Esophagus squamous epithelium (tissue), 5 donors: ENCODE results near the gene BHLHA15. TPM values are rescaled to one million over a fixed set of nuclear protein-coding genes. Genes with fewer than 3 reads are reported as not detected.

Source experiments
- DNase-seq: peaks from one replicate; lab custom pipeline; 2025; lab: John Stamatoyannopoulos, UW
- H3K27ac ChIP-seq, 4 donors: fragments of 200-600 bp; sonication (generic); one replicate each; pipeline ENCODE4 v1.5.1; 2016 to 2019; ENCODE audit warnings: mild to moderate bottlenecking in 1 of 4
- H3K27me3 ChIP-seq, 4 donors: fragments of 200-600 bp; sonication (generic); 1 replicate in 3 of 4; 2 replicates in 1 of 4; pipeline versions ENCODE4 v1.5.1 to v1.6.0; 2017 to 2021; ENCODE audit warnings: antibody characterized with exemption in 1 of 4
- H3K36me3 ChIP-seq, 3 donors: fragments of 200-600 bp; sonication (generic); one replicate each; pipeline ENCODE4 v1.5.1; 2016 to 2019
- H3K4me1 ChIP-seq, 3 donors: fragments of 200-600 bp; sonication (generic); one replicate each; pipeline ENCODE4 v1.5.1; 2017 to 2019
- H3K4me3 ChIP-seq, 4 donors: fragments of 200-600 bp; sonication (generic); 1 replicate in 3 of 4; 2 replicates in 1 of 4; pipeline ENCODE4 v1.5.1; 2016 to 2019; ENCODE audit warnings: mild to moderate bottlenecking in 2 of 4, moderate library complexity in 1 of 4
- H3K9me3 ChIP-seq, 3 donors: fragments of 200-600 bp; sonication (generic); one replicate each; pipeline ENCODE4 v1.5.1; 2016 to 2019
- POLR2A ChIP-seq, 4 donors: fragments of 450-650 bp; IDR thresholded peaks; one replicate each; pipeline ENCODE4 v1.6.1; 2017; ENCODE audit warnings: antibody characterized with exemption in 4 of 4, mild to moderate bottlenecking in 4 of 4, moderate library complexity in 3 of 4
- WGBS, 2 donors: methylation state at CpG; one replicate each; pipeline ENCODE4 v1.1.5; 2018; 5-methylcytosine and 5-hydroxymethylcytosine counted together
- intact Hi-C: fragments of 100-400 bp; cut with DNase I; formaldehyde crosslinking; loops from one replicate; pipeline ENCODE4 v1.15.0; 2022
- total RNA-seq, 4 donors: library from RNA; depleted of rRNA; stranded (reverse); fragments of >200 nt; gene quantifications; one replicate each; pipeline ENCODE4 v1.1.0, GENCODE V29; 2016
- TF ChIP-seq, protein P1 (sequence below), 6 experiments: fragments of 450-650 bp in 4 of 6; fragments of 200-600 bp in 2 of 6; sonication (generic) in 2 of 6; IDR thresholded peaks; one replicate each; pipeline ENCODE4 v1.5.1; 2016 to 2019; ENCODE audit warnings: antibody characterized with exemption in 6 of 6, mild to moderate bottlenecking in 4 of 6, moderate library complexity in 4 of 6
- donor health status: DM: yes; HTN: yes; CAD: no.

Gene BHLHA15
- total RNA-seq, 4 donors from 2014 or later, result 0.82 to 8.0 (median 2.3) TPM

GRCh38 chr7:98232799-98233198 is 21.6 kb downstream of the BHLHA15 start:
- intact Hi-C loops, result no loop called here
- Histone ChIP-seq H3K4me1 (no peaks in the 10 kb centered on the region), H3K27me3 (no peaks in the 10 kb centered on the region), H3K27ac (no peak overlapping the region), H3K36me3 (peaks cover 5 to 90% (median 5%) of the 10 kb centered on the region in 3 donors), H3K4me3 (no peak overlapping the region), H3K9me3 (no peaks in the 10 kb centered on the region)
- 85 to 86% methylated on average over 6 to 15 of the region's 16 CpGs for WGBS, 2 donors
- TF ChIP-seq POLR2A (IDR thresholded peaks at IDR 0.05), result no peak
- TF ChIP-seq, protein P1, sequence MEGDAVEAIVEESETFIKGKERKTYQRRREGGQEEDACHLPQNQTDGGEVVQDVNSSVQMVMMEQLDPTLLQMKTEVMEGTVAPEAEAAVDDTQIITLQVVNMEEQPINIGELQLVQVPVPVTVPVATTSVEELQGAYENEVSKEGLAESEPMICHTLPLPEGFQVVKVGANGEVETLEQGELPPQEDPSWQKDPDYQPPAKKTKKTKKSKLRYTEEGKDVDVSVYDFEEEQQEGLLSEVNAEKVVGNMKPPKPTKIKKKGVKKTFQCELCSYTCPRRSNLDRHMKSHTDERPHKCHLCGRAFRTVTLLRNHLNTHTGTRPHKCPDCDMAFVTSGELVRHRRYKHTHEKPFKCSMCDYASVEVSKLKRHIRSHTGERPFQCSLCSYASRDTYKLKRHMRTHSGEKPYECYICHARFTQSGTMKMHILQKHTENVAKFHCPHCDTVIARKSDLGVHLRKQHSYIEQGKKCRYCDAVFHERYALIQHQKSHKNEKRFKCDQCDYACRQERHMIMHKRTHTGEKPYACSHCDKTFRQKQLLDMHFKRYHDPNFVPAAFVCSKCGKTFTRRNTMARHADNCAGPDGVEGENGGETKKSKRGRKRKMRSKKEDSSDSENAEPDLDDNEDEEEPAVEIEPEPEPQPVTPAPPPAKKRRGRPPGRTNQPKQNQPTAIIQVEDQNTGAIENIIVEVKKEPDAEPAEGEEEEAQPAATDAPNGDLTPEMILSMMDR (IDR thresholded peaks at IDR 0.05), result no peak
- DNase-seq, result no peak

GRCh38 chr7:98233219-98234070 is 22.2 kb downstream of the BHLHA15 start:
- H3K27me3 ChIP-seq, result no peaks in the 10 kb centered on the region
- no peak overlapping the region for H3K4me3 ChIP-seq
- H3K4me1 ChIP-seq, result no peaks in the 10 kb centered on the region
- no peaks in the 10 kb centered on the region for H3K9me3 ChIP-seq
- TF ChIP-seq, protein P1 (IDR thresholded peaks at IDR 0.05), result no peak
- TF ChIP-seq POLR2A (IDR thresholded peaks at IDR 0.05), result no peak
- intact Hi-C loops, result no loop called here
- DNase-seq, result no peak
- 92 to 100% methylated on average over 5 of the region's 32 CpGs for WGBS, 2 donors
- H3K27ac ChIP-seq, result no peak overlapping the region
- H3K36me3 ChIP-seq, result peaks cover 5 to 90% (median 10%) of the 10 kb centered on the region in 3 donors

DNA sequence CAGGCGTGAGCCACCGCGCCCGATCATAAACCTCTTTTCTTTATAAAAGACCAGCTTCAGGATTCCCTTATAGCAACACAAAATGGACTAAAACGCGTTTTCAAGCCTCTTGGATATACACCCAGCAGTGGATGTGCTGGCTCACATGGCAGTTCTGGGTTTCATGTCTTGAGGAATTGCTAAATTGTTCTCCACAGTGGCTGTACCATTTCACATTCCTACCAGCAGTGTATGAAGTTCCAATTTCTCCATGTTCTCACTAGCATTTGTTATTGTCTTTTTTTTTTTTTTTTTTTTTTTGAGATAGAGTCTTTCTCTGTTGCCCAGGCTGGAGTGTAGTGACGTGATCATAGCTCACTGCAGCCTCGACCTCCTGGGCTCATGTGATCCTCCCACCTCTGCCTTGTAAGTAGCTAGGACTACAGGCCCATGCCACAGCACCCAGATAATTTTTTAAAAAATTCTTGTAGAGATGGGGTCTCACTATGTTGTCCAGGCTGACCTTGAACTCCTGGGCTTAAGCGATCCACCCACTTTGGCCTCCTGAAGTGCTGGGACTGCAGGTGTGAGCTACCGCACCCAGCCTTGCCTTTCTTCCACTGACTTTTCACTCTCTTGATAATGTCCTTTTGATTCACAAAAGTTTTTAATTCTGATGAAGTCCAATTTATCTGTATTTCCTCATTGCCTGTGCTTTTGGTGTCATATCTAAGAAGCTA is 23.3 kb downstream of the BHLHA15 start:
- H3K4me3 ChIP-seq, result no peak overlapping the region
- TF ChIP-seq, protein P1 (IDR thresholded peaks at IDR 0.05), result no peak
- no peak for TF ChIP-seq POLR2A (IDR thresholded peaks at IDR 0.05)
- H3K4me1 ChIP-seq, result no peaks in the 10 kb centered on the region
- DNase-seq, result no peak
- no peak overlapping the region for H3K27ac ChIP-seq
- WGBS, 2 donors, result 91 to 92% methylated on average over 10 of the region's 10 CpGs
- no peaks in the 10 kb centered on the region for H3K27me3 ChIP-seq
- peaks cover 10 to 91% (median 11%) of the 10 kb centered on the region in 3 donors for H3K36me3 ChIP-seq
- no peaks in the 10 kb centered on the region for H3K9me3 ChIP-seq
- intact Hi-C loops, result no loop called here

GRCh38 chr7:98235901-98236300 is 24.7 kb downstream of the BHLHA15 start:
- 92 to 96% methylated on average over 5 to 9 of the region's 11 CpGs for WGBS, 2 donors
- intact Hi-C loops, result no loop called here
- Histone ChIP-seq H3K4me1 (no peaks in the 10 kb centered on the region), H3K36me3 (peaks cover 10 to 92% (median 11%) of the 10 kb centered on the region in 3 donors), H3K27me3 (no peaks in the 10 kb centered on the region), H3K9me3 (no peaks in the 10 kb centered on the region), H3K4me3 (no peak overlapping the region), H3K27ac (no peak overlapping the region)
- TF ChIP-seq POLR2A (IDR thresholded peaks at IDR 0.05), result no peak
- TF ChIP-seq, protein P1 (IDR thresholded peaks at IDR 0.05), result no peak
- no peak for DNase-seq
